Measurements from ENCODE around the gene NDUFB2. TPM values are rescaled to one million over a fixed set of nuclear protein-coding genes. Genes with fewer than 3 reads are reported as not detected.

Gene NDUFB2
- total and polyA plus RNA-seq, 2 of the 13 experiments (the other 11 are each of a cell fraction or from before 2014, with no cell fraction given): 206 to 221 TPM

GRCh38 chr7:140696680-140697446, at the start of gene NDUFB2 (continued):
- TF ChIP-seq ZNF558 (CRISPR knock-in tag; IDR thresholded peaks at IDR 0.05; ENCODE audit: borderline replicate concordance) (peak; percentile 83; the same call in 1 of the 2 replicates), RCOR2 (CRISPR knock-in tag; IDR thresholded peaks at IDR 0.05) (no peak), ELF1 (CRISPR knock-in tag; IDR thresholded peaks at IDR 0.05) (peak; percentile 70), KMT2A (CRISPR knock-in tag; IDR thresholded peaks at IDR 0.05) (peak; percentile 84), FOSL1 (CRISPR knock-in tag; IDR thresholded peaks at IDR 0.05; ENCODE audit: borderline replicate concordance) (no peak), JUNB (CRISPR knock-in tag; IDR thresholded peaks at IDR 0.05; ENCODE audit: borderline replicate concordance) (peak; percentile 11; the same call in 1 of the 2 replicates), SRSF9 (IDR thresholded peaks at IDR 0.05; ENCODE audit: borderline replicate concordance, insufficient read depth, low read depth, low read length, poor library complexity, severe bottlenecking) (no peak), ZNF703 (CRISPR knock-in tag; IDR thresholded peaks at IDR 0.05; ENCODE audit: borderline replicate concordance) (no peak), ZNF678 (CRISPR knock-in tag; IDR thresholded peaks at IDR 0.05) (peak; percentile 82; the same call in 1 of the 2 replicates), MTA1 (CRISPR knock-in tag; IDR thresholded peaks at IDR 0.05; ENCODE audit: borderline replicate concordance) (no peak), ZNF350 (CRISPR knock-in tag; IDR thresholded peaks at IDR 0.05; ENCODE audit: borderline replicate concordance, low read depth) (peak; percentile 89), RFXAP (CRISPR knock-in tag; IDR thresholded peaks at IDR 0.05; ENCODE audit: borderline replicate concordance) (no peak), RORA (CRISPR knock-in tag; IDR thresholded peaks at IDR 0.05) (no peak), ZNF780A (CRISPR knock-in tag; IDR thresholded peaks at IDR 0.05) (peak; percentile 77; the same call in 1 of the 2 replicates), ZNF34 (CRISPR knock-in tag; IDR thresholded peaks at IDR 0.05; ENCODE audit: borderline replicate concordance) (peak; percentile 83; the same call in 1 of the 2 replicates), ZSCAN12 (CRISPR knock-in tag; IDR thresholded peaks at IDR 0.05) (peak; percentile 65; the same call in 1 of the 2 replicates), PLRG1 (conservative IDR thresholded peaks at IDR 0.05) (no peak), ZIK1 (CRISPR knock-in tag; IDR thresholded peaks at IDR 0.05; ENCODE audit: borderline replicate concordance, low read depth) (no peak), BCL6 (CRISPR knock-in tag; IDR thresholded peaks at IDR 0.05) (no peak), TBX3 (IDR thresholded peaks at IDR 0.05; ENCODE audit: borderline replicate concordance) (peak; percentile 36; the same call in 1 of the 2 replicates), NR2F6 (IDR thresholded peaks at IDR 0.05) (no peak), NR2F6 (CRISPR knock-in tag; IDR thresholded peaks at IDR 0.05) (no peak), ZBTB44 (CRISPR knock-in tag; IDR thresholded peaks at IDR 0.05) (no peak)
- TF ChIP-seq, protein P1, sequence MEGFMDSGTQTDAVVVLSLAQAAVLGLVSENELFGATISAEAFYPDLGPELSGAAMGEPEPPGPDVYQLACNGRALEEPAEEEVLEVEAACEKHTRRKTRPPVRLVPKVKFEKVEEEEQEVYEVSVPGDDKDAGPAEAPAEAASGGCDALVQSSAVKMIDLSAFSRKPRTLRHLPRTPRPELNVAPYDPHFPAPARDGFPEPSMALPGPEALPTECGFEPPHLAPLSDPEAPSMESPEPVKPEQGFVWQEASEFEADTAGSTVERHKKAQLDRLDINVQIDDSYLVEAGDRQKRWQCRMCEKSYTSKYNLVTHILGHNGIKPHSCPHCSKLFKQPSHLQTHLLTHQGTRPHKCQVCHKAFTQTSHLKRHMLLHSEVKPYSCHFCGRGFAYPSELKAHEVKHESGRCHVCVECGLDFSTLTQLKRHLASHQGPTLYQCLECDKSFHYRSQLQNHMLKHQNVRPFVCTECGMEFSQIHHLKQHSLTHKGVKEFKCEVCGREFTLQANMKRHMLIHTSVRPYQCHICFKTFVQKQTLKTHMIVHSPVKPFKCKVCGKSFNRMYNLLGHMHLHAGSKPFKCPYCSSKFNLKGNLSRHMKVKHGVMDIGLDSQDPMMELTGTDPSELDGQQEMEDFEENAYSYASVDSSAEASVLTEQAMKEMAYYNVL (CRISPR knock-in tag; IDR thresholded peaks at IDR 0.05; ENCODE audit: borderline replicate concordance): no peak
- TF ChIP-seq, protein P2, sequence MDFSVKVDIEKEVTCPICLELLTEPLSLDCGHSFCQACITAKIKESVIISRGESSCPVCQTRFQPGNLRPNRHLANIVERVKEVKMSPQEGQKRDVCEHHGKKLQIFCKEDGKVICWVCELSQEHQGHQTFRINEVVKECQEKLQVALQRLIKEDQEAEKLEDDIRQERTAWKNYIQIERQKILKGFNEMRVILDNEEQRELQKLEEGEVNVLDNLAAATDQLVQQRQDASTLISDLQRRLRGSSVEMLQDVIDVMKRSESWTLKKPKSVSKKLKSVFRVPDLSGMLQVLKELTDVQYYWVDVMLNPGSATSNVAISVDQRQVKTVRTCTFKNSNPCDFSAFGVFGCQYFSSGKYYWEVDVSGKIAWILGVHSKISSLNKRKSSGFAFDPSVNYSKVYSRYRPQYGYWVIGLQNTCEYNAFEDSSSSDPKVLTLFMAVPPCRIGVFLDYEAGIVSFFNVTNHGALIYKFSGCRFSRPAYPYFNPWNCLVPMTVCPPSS (IDR thresholded peaks at IDR 0.05): no peak
